Activated CD4-positive, alpha-beta T cell treated with anti-CD3 and anti-CD28 coated beads for 1 hour (primary cell): Measurements from ENCODE around the gene IFI27L1.

Experiments
- DNase-seq: peaks from one replicate; pipeline ENCODE4 v3.0.0-alpha.2; 2020

IFI27L1 gene

DNA sequence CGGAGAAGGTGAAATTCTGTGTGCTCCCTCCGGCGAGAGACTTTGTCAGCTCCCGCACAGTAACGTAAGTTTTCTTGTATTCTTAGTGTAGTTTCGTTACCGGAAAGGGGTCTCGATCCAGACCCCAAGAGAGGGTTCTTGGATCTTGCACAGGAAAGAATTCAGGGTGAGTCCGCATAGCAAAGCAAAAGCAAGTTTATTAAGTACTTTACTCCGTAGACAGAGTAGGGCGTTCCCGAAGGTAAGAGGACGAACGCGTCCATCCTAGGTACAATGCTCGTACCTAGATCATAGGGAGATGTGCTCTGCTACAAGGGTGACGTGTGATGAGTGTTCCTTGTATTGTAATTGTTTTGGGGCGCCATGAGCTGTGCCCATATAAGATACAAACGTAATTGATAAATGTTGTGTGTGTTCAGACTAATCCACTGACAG, 293 bp downstream of the IFI27L1 start:
- no peak for DNase-seq

DNA sequence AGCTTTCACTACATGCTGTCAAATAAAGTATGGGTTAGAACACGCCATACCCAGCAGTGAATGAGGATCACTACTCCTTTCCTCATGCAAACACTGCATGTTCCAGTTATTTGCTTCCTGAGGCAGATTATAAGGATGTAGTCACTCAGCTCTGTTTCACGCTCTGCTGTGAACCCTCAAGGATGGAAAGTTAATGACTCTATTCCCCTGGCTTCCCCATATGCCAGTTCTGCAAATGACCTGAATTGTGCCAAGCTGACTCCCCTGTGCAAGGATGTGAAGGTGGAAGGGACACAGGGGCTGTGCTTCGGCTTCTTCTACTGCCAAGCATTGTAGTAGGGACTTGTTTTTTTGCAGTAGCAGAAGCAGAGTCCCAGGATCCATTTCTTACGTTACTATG, 6.8 kb downstream of the IFI27L1 start:
- no peak for DNase-seq

DNA sequence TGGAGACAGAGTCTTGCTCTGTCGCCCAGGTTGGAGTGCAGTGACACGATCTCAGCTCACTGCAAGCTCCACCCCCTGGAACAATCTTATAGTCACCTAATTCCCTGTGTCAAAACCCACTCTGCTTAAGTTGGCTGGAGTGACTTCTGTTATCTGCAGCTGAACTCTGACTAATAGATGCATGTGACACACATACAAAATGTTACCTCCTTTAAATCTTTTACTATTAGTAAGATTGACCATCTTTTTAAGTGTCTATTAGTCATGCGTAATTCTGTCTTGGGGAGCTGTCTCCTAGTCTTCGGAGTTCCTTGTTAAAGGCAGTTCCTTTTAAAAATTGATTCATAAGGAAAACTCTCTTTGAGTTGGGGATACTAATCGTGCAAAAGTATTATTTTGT, 7.4 kb downstream of the IFI27L1 start:
- no peak for DNase-seq

DNA sequence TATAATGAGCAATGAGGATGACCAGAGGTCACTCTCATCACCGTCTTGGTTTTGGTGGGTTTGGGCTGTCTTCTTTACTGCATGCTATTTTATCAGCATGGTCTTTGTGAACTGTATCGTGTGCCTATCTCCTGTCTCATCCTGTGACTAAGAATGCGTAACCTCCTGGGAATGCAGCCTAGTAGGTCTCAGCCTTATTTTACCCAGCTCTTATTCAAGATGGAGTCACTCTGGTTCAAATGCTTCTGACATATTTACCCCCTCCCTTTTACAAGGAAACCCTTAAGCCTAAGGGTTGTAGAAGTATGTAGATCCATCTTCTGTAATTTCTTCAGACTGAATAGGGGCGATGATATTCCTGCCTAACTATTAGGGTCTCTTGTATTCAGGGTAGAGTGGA, 8.4 kb downstream of the IFI27L1 start:
- DNase-seq = no peak

DNA sequence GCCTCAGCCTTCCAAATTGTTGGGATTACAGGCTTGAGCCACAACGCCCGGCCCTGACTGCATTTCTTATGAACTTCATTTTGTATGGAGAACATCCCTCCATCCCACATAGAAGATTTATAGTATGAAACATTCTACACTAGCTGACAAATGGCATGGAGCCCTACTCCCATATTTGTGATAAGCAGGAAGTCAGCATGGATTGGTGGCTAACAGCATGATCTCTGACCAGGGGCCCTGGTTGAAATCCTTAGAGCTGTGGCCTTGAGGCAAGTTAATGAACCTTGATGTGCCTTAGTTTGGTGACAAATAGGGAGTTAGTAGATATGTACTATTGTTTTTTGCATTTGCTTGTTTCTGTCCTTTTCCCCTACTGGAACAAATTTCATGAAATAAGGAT, 12.3 kb downstream of the IFI27L1 start:
- no peak for DNase-seq

DNA sequence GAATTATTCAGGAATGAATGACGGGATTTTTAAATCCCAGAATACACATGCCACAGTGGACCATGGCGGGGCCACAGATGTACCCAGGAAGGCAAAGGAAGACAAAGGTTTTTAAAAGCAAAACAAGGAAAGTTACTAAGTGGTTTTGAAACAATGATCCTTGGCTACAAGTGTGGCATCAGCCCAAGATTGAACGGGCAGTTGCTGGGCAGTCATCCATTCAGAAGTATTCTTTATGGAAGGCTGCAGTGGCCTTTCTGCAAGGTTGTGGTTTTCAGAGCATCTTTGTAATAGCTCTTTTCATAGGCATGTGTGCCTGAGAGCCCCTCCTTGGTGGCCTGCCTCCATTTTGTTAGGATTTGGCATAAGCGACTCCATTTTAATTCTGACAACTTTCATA, 16.0 kb downstream of the IFI27L1 start:
- DNase-seq = no peak

DNA sequence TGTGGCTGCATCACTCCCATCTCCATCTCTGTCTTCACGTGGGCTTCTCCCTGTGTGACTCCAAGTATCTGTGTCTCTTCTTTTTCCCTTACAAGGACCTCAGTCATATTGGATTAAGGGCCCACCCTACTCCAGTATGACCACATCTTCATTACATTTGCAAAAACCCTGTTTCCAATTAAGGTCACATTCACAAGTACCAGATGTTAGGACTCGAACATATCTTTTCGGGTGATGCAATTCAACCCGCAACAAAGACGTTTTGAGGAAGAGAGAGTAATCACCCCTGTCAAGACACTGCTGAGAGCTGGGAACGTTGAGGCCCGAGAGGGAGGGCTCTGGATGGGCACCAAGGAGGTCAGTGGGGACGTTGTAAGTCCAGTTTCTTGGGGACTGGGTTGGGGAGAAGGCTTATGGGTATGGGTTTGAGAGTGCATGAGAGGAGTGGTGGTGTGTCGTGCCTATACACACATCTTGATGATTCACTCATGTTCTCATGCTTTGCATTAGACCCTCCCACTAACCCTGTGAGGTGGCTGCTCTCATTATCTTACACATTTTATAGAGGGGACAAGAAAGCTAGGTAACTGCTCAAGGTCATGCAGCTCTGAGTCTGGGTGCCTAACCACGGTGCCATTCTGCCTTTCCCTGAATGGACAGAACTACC, 17.3 kb downstream of the IFI27L1 start:
- DNase-seq = no peak

DNA sequence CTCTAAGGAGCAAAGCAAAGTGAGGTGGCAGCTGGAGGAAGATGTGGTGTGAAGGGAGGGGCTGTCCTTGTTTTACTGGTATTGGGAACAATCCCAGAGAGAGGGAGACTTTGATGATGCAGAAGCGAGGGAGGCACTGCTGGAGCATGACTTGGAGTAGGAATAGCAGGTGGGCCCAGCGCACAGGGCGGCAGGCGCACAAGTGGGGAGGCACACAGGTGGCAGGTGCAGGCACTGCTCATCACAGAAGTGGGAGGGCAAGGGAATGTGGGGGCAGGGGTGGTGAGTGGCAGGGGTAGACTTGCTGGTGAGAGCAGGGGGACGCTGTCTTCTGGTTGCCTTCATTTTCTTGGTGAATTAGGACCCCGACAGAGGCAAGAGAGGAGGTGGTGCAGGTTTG, 17.9 kb downstream of the IFI27L1 start:
- no peak for DNase-seq

DNA sequence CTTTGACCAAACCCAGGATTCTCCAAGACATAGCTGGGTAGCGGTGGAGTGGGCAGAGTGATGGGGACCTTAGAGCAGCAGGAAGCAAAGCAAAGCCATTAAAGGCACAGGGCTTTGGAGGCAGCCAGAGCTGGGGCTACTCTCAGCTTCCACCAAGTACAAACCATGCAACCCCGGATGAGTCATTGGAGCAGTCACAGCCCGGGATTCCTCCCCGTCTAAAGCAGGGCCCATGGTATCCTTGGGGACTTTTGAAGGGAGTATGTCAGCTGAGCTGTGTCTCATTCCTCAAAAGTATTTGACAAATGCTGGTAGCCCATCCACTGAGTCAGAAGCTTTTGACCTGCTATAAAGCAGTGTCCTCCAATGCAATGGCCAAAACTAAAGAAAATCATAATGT, 19.7 kb downstream of the IFI27L1 start:
- DNase-seq = no peak

DNA sequence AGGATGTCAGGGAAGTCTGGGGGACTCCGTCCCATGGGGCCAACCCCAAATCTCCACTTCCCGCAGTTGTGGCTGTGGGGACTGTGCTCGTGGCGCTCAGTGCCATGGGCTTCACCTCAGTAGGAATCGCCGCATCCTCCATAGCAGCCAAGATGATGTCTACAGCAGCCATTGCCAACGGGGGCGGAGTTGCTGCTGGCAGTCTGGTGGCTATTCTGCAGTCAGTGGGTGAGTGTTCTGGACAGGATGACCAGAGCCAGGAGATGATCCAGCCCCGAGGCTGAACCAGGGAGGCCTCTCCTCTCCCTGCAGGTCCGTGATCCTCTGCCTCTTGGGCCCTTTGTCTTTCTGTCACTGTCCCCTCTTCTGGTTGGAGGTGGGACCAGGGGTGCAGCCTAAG, 20.6 kb downstream of the IFI27L1 start:
- DNase-seq = no peak

DNA sequence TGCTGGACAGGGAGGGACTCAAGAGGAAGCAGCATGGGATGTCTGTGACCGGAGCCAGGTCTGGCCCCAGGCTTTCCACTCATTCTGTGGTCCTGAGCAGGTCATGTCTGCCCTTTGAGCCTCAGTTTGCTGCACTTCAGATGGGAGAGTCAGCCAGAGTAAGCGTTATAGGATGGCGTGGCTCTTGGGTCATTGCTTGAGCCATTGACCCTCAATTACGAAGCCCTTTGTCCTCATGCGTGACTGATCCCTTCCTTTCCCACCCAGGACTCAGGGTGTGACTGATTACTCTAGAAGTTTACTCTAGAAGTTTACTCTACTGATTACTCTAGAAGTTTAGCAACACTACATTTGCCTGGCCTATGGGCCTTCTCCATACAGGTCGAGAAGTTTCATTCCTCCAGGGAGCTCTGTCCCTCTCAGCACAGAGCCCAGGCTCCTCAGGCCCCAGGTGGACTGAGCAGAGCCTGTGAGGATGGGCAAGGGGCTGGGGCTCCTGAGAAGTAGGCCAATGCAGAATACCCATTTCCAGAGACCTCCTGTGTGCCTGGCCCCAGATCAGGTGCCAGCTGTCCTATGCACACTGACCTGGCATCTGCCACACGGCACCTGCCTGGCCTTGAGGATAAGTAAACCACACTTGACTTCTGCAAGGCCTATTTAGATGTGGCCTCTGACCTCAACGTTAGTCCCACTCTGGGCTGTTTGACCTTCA, 21.8 kb downstream of the IFI27L1 start:
- no peak for DNase-seq

DNA sequence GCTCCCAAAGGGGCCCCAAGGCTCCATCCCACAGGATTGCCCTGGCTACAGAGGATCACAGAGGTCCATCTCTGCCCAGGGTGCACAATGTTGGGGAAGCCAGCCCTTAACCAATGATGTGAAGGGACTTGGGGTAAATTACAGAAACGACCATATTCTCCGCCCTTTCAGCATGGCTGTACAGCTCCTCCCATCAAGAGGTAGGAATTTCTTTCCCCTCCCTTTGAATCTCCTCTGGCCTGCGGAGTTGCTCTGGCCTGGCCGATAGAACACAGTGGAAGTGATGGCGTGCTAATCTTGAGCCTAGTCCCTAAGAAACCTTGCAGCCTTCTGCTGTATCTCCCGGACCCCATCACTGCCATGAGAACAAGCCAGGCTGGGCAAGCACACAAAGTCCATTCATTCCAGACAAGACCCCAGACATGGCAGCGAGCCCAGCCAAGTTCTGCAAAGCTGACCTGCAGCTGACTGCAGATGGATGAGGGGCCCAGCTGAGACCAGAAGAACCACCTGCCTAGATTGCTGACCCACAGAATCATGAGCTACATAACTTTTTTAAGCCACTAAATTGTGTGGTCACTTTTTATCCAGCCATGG, 22.5 kb downstream of the IFI27L1 start:
- no peak for DNase-seq

DNA sequence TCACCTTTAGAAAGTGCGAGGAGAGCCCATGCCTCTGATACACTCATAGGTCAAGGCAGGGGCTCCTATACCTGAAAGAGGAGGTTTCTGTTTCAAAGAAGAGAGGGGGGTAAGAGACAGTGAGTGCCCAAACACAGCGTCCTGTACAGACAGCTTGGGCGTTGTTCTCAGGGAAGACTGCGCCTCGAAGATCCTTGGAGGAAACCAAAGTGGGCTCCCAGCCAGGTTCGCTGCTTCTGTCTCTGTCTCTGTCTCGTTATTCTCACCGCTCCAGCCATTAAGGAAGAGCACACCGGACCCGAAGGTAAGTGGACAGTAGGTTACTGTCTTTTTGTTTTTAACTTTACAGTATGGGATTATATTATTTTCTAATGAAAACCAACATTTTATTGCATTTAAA, 23.6 kb downstream of the IFI27L1 start:
- DNase-seq = no peak

DNA sequence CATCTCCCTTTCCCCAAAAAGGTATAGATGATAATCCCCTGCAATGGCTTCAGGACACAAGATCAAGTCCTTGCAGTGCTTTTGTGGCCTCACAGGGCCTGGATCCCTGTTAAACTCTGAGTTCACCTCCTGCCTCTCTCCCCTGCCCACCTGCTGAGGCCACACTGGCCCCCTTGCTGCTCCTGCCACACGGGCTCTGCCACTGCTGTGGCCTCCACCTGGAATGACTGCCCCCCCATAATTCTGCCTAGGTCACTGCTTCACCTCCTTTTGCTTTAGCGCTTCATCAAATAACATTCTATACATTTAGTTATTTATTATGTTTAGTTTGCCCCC, 28.8 kb downstream of the IFI27L1 start:
- no peak for DNase-seq

DNA sequence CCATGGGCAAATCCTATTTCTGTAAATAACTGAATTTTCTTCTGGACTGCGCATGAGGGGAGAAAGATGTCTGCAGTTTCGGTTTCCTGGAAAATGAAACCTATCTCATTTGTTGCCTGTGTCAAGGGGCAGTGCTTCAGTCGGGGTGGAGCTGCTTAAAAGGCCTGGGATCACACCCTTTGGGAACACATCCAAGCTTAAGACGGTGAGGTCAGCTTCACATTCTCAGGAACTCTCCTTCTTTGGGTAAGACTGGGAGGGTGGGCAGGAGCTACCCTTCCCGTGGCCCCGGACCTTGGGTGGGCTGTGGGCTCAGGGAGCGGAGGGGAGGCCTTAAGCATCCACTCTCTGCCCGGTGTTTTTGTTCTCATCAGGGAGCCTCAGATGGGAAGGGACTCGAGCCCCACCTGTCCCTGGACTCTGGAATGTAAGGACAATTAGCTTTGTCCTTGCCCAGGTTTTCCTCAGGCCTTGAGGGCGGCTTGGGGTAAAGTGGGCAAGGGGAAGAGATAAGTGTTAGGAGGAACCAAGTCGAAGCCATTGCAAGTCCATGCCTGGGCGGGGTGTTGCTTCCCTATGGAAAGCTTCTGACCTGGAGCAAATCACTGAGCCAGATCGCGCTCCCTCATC, 29.6 kb downstream of the IFI27L1 start, which contains the start of gene IFI27:
TSS of gene IFI27 (plus strand) at position 185 of the 630 bp plus-strand sequence.
- DNase-seq = no peak

DNA sequence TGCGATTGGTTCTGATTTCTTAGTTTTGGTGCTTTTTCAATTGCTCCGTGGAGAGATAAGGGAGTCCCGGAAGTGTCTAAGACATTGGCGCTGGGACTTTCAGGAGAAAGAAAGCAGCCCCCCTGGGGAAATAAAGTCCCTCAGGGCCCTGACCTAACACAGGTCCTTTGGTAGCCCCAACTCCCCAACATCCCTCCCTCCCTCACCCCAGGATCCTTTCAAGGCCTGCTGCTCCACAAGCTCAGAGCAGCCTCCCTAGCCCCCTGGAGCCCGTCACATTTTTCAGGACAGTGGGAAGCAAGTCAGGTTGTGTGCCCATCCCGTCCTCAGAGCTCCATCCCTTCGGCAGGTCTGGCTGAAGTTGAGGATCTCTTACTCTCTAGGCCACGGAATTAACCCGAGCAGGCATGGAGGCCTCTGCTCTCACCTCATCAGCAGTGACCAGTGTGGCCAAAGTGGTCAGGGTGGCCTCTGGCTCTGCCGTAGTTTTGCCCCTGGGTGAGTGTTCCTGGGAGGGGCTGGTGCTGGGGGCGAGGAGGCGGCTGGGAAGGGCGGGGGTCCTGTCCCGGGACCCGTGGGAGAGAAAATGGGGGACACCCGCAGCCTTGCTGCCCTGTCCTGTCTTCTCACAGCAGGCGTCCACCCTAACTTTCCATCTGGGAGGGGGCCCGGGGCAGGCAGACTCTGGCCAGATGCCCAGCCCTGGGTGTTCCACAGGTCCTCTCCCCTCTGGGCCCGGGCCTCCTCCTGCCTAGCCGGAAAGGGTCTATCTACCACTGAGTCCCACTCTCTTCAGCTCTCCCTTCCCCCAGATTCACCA, 30.4 kb downstream of the IFI27L1 start:
- no peak for DNase-seq

DNA sequence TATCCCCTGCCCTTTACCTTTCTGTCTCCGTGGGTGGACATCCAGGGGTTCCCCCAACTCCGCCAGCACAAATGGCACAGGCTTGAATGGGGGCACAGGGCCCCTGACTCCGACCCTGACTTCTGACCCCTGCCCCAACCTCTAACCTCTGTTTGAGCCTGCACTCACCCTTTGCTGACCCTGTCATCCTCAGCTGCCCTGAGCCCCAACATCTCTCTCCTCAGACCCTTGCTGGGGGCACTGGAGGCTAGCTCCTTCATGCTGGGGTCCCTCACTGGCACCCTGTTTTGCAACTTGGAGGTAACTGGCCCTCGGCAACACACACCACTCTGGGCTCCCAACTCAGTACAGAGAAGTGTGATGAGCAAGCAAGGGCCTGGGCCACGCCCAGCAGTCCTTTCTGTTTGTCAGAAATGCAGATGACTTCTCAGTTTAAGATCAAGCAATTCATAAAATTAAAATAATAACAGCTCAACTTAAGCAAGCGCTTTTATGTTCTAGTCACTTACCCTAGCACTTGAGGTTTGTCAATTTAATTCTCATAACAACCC, 31.5 kb downstream of the IFI27L1 start:
- DNase-seq = no peak

DNA sequence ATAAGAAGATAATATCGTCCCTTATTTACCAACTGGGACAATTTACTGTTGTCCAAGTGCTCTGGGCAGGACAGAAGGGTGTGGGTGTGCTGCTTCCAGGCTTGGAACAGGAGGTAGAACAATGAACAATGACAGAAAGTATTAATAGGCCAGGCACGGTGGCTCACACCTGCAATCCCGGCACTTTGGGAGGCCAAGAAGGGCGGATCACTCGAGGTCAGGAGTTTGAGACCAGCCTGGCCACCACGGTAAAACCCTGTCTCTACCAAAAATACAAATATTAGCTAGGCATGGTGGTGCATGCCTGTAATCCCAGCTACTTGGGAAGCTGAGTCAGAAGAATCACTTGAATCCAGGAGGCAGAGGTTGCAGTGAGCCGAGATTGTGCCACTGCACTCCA, 32.0 kb downstream of the IFI27L1 start:
- DNase-seq = no peak

DNA sequence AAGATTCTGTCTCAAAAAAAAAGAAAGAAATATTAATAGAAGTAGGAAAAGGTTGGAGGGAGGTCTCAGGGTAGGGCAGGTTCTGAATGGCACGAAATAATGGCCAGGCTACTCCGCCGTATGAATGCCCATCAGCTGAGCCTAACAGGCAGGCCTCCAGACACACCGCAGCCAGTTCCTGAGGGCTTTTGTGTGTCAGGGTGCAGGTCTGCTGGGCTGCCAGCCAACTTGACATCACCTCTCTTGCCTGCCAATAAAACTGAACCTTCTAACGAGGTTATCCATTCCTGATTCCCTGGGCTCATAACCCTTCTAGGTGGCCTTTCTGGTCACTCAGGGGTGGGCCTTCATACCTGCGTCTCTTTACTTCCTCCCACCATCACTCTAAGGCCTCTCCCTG, 32.4 kb downstream of the IFI27L1 start:
- no peak for DNase-seq

DNA sequence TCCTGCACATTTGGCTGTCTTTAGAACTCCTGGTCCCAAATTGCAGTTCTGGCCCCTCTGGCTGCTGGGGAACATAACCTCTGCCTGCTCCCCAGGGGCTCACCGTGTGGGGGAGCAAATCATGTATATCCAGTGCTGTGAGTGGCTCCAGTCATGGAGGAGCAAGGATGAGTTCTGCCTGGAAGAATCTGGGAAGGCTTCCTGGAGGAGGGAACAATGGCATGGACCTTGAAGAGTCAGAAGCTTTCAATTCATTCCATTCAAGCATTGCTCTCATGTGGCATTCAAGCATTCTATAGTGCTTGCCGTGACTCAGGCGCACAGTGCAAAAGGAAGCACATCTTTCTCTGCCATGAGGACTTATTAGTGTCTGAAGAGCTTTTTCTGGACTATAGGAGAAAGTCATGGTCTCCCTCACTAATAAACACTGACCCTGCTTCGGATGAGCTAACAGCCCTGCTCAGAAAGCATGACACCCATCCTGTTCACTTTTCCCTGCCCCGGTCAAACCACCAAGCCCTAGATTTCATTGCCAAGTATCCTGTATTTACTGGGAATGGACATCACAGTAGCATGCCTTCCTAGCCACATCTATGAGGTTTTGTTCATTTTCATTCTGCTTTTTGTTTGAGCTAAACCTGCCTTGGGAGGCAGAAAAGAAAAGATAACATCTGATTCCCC, 32.9 kb downstream of the IFI27L1 start:
- DNase-seq = no peak

DNA sequence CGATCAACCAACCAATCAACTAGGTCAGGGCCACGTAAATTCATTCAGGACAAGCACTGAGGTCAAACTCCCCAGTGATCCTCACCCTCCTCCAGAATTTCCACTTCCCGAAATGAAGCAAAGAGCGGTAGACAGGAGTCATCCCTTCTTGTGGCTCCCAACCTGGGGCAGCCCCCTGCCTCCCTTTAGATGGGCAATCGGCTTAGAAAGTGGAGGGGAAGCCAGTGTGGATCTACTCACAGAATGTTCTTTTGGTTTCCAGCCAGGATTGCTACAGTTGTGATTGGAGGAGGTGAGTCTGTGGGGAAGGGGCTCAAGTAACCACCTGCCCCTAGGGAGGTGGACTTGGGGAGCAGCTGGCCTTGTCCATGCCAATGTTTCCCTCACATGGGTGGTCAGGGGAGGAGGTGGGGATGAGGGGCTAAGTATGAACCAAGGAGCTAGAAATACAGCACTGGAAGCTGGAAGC, 33.5 kb downstream of the IFI27L1 start:
- no peak for DNase-seq

DNA sequence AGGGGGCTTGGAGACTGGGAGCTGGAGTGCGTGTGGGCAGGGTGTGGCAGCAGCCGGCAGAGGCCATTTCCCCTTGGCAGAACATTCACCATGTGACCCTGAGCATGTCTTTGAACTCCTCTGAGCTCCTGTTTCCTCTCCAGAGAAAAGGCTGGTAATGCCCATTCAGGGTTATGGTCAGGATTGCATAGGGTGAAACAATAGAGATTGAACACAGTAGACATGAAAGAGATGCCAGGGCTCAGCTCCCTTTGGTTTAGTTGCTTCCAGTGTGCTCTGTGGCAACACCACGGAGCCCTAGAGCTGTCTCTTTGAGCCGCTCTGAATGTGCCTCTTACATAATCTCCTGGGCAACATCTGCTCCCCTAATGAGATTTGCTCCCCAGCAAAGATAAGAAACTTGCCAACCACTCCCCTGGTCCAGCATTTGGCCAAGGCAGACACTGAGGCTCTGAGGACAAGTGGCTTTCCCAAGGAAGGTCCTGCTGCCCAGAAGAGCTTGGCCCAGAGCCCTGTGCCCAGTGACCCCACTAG, 34.0 kb downstream of the IFI27L1 start:
- DNase-seq = no peak
